GM21360 (cell line): ENCODE results near the gene NLRC3.
"Not testable (repeated sequence)": the region's sequence is repeated elsewhere in the genome, so short reads cannot be mapped to it uniquely, and the experiment has no call there.

Experiments used
- ATAC-seq: cut with Tn5 transposase; IDR thresholded peaks from one replicate; pipeline ENCODE4 v1.9.1; 2021; ENCODE audit warnings: mild to moderate bottlenecking, moderate library complexity; ENCODE audit not compliant: unreplicated experiment

NLRC3 gene

GRCh38 chr16:3519581-3519980 is 57.6 kb downstream of the NLRC3 start:
- ATAC-seq = no peak

- ATAC-seq = no peak
Measured at GRCh38 chr16:3518986-3519348, 58.2 kb downstream of the NLRC3 start.

GRCh38 chr16:3518292-3518985 is 58.8 kb downstream of the NLRC3 start:
- ATAC-seq = no peak

- ATAC-seq = no peak
Measured at GRCh38 chr16:3515897-3516296, 61.3 kb downstream of the NLRC3 start.

GRCh38 chr16:3514621-3515020 is 62.6 kb downstream of the NLRC3 start:
- ATAC-seq = no peak

- no peak for ATAC-seq
Measured at GRCh38 chr16:3513892-3514583, 63.2 kb downstream of the NLRC3 start.

GRCh38 chr16:3511286-3512180 is 65.7 kb downstream of the NLRC3 start:
- ATAC-seq = no peak

- ATAC-seq = no peak
Measured at GRCh38 chr16:3510416-3510815, 66.8 kb downstream of the NLRC3 start.

GRCh38 chr16:3509470-3509928 is 67.7 kb downstream of the NLRC3 start:
- ATAC-seq = no peak

GRCh38 chr16:3508736-3509135 is 68.5 kb downstream of the NLRC3 start:
- no peak for ATAC-seq

- ATAC-seq = no peak
Measured at GRCh38 chr16:3503523-3503922, 73.7 kb downstream of the NLRC3 start.

GRCh38 chr16:3501783-3502400 is 75.3 kb downstream of the NLRC3 start:
- no peak for ATAC-seq

GRCh38 chr16:3501412-3501761 is 75.8 kb downstream of the NLRC3 start:
- not testable (repeated sequence) for ATAC-seq

- no peak for ATAC-seq
Measured at GRCh38 chr16:3498988-3499387, 78.2 kb downstream of the NLRC3 start.

- no peak for ATAC-seq
Measured at GRCh38 chr16:3497771-3498170, 79.4 kb downstream of the NLRC3 start.

GRCh38 chr16:3496386-3496785 is 80.8 kb downstream of the NLRC3 start:
- no peak for ATAC-seq

- no peak for ATAC-seq
Measured at GRCh38 chr16:3495176-3495575, 82.0 kb downstream of the NLRC3 start, which contains the start of gene C16orf90. Gene C16orf90 (minus strand): TSS chr16:3495489. CDS start chr16:3495421, 68 bp downstream.

GRCh38 chr16:3494386-3494973 is 82.7 kb downstream of the NLRC3 start:
- ATAC-seq = no peak

GRCh38 chr16:3492356-3492755 is 84.8 kb downstream of the NLRC3 start:
- ATAC-seq = no peak

GRCh38 chr16:3490911-3491629 is 86.1 kb downstream of the NLRC3 start:
- ATAC-seq = no peak
